HepG2 (cell line): Measurements from ENCODE around the gene TSEN54. TPM values are rescaled to one million over a fixed set of nuclear protein-coding genes. Genes with fewer than 3 reads are reported as not detected.

Experiments used
- BRF2 ChIP-seq: sonication (generic); formaldehyde crosslinking; IDR thresholded peaks from 2 replicates; pipeline ENCODE4 v1.8.1; 2022; ENCODE audit warnings: mild to moderate bottlenecking, missing genetic modification reagents
- EZH2 ChIP-seq: conservative IDR thresholded peaks from 2 replicates; pipeline ENCODE4 v1.6.1; 2012; ENCODE audit warnings: mild to moderate bottlenecking, low read depth, low read length, moderate library complexity
- GATA4 ChIP-seq: sonication (generic); IDR thresholded peaks from 2 replicates; pipeline ENCODE4 v1.6.1; 2016; ENCODE audit warnings: antibody characterized with exemption, low read depth, borderline replicate concordance
- GLMP ChIP-seq: sonication (generic); formaldehyde crosslinking; IDR thresholded peaks from 2 replicates; pipeline ENCODE4 v1.9.0; 2021; ENCODE audit warnings: missing genetic modification reagents, mild to moderate bottlenecking, borderline replicate concordance
- HNRNPL ChIP-seq: fragments of 200-400 bp; formaldehyde crosslinking; IDR thresholded peaks from 2 replicates; pipeline ENCODE4 v1.6.1; 2017; ENCODE audit warnings: mild to moderate bottlenecking, low read depth, low read length
- HNRNPLL ChIP-seq: fragments of 200-400 bp; formaldehyde crosslinking; IDR thresholded peaks from 2 replicates; pipeline ENCODE4 v1.6.1; 2017; ENCODE audit warnings: mild to moderate bottlenecking, low read depth, low read length; ENCODE audit not compliant: poor library complexity, severe bottlenecking
- MAF1 ChIP-seq: sonication (generic); formaldehyde crosslinking; IDR thresholded peaks from 2 replicates; pipeline ENCODE4 v1.5.0; 2020; ENCODE audit warnings: missing genetic modification reagents, borderline replicate concordance
- MED8 ChIP-seq: sonication (generic); formaldehyde crosslinking; IDR thresholded peaks from 2 replicates; pipeline ENCODE4 v1.8.1; 2023; ENCODE audit warnings: mild to moderate bottlenecking, missing genetic modification reagents; ENCODE audit not compliant: insufficient replicate concordance
- NFYB ChIP-seq: sonication (generic); formaldehyde crosslinking; IDR thresholded peaks from 2 replicates; pipeline ENCODE4 v1.4.0; 2020; ENCODE audit warnings: missing genetic modification reagents
- NFYC ChIP-seq: IDR thresholded peaks from 2 replicates; pipeline ENCODE4 v1.6.1; 2016; ENCODE audit warnings: missing genetic modification reagents, missing compliant biosample characterization
- PCBP1 ChIP-seq: fragments of 200-400 bp; formaldehyde crosslinking; IDR thresholded peaks from 2 replicates; pipeline ENCODE4 v1.6.1; 2017; ENCODE audit warnings: mild to moderate bottlenecking, low read depth, low read length, borderline replicate concordance
- PHF8 ChIP-seq: sonication (generic); formaldehyde crosslinking; IDR thresholded peaks from 2 replicates; pipeline ENCODE4 v1.5.0; 2020; ENCODE audit warnings: missing genetic modification reagents
- RARG ChIP-seq: sonication (generic); formaldehyde crosslinking; IDR thresholded peaks from 2 replicates; pipeline ENCODE4 v1.4.0; 2020; ENCODE audit warnings: low read depth, mild to moderate bottlenecking, missing genetic modification reagents
- RBM39 ChIP-seq: fragments of 200-400 bp; formaldehyde crosslinking; IDR thresholded peaks from one replicate; pipeline ENCODE4 v1.6.1; 2018; ENCODE audit warnings: antibody characterized with exemption, mild to moderate bottlenecking, low read depth, low read length; ENCODE audit not compliant: poor library complexity, severe bottlenecking
- SNRNP70 ChIP-seq: fragments of 200-400 bp; formaldehyde crosslinking; IDR thresholded peaks from 2 replicates; pipeline ENCODE4 v1.6.1; 2017; ENCODE audit warnings: mild to moderate bottlenecking, low read depth, low read length, moderate library complexity
- SP140L ChIP-seq: sonication (generic); formaldehyde crosslinking; IDR thresholded peaks from 2 replicates; pipeline ENCODE4 v1.4.0; 2020; ENCODE audit warnings: missing genetic modification reagents, borderline replicate concordance
- ZBTB38 ChIP-seq: sonication (generic); formaldehyde crosslinking; IDR thresholded peaks from 2 replicates; pipeline ENCODE4 v1.5.1; 2020; ENCODE audit warnings: mild to moderate bottlenecking, missing genetic modification reagents
- ZIK1 ChIP-seq: sonication (generic); formaldehyde crosslinking; IDR thresholded peaks from 2 replicates; pipeline ENCODE4 v1.5.0; 2020; ENCODE audit warnings: mild to moderate bottlenecking, low read depth, missing genetic modification reagents, borderline replicate concordance
- ZNF563 ChIP-seq: sonication (generic); formaldehyde crosslinking; IDR thresholded peaks from 2 replicates; pipeline ENCODE4 v1.8.0; 2022; ENCODE audit warnings: mild to moderate bottlenecking, moderate library complexity, missing genetic modification reagents
- ZNF747 ChIP-seq: sonication (generic); formaldehyde crosslinking; IDR thresholded peaks from 2 replicates; pipeline ENCODE4 v1.8.1; 2023; ENCODE audit warnings: missing genetic modification reagents, mild to moderate bottlenecking, borderline replicate concordance
- ZNF781 ChIP-seq: sonication (generic); formaldehyde crosslinking; IDR thresholded peaks from 2 replicates; pipeline ENCODE4 v1.5.1; 2020; ENCODE audit warnings: borderline replicate concordance, mild to moderate bottlenecking, missing genetic modification reagents; ENCODE audit errors: not compliant biosample characterization
- ZXDC ChIP-seq: sonication (generic); formaldehyde crosslinking; IDR thresholded peaks from 2 replicates; pipeline ENCODE4 v1.5.0; 2020; ENCODE audit warnings: mild to moderate bottlenecking, missing genetic modification reagents
- polyA plus RNA-seq, 8 experiments: library from polyadenylated mRNA; depleted of rRNA in 3 of 8; stranded (reverse) in 7 of 8; unstranded in 1 of 8; fragments of >200 nt; fragmentation: Illumina TruSeq in 4 of 8; extraction: Trizol in 4 of 8; gene quantifications; 2 replicates each; pipeline versions ENCODE4 v1.2.1 to v1.2.3, GENCODE V29; 2011 to 2016; ENCODE audit warnings: low read depth in 4 of 8, missing spikeins in 1 of 8, mixed read lengths in 1 of 8; ENCODE audit not compliant: insufficient read depth in 1 of 8
- total RNA-seq, 5 experiments: library from RNA; depleted of rRNA; stranded (reverse); fragments of >200 nt; fragmentation: Illumina TruSeq; extraction: Trizol; gene quantifications; 2 replicates each; pipeline ENCODE4 v1.2.3, GENCODE V29; 2016; ENCODE audit warnings: low read depth in 1 of 5

TSEN54 gene
- total and polyA plus RNA-seq, 2 of the 13 experiments (the other 11 are each of a cell fraction or from before 2014, with no cell fraction given) = 62.9 to 63.3 TPM

GRCh38 chr17:75525806-75526554, 9.7 kb downstream of the TSEN54 start (continued):
- no peak for TF ChIP-seq PCBP1
- TF ChIP-seq NFYC (CRISPR knock-in tag) = no peak
- TF ChIP-seq HNRNPL = peak; percentile 82; the same call in 1 of the 2 replicates
- no peak for TF ChIP-seq ZNF747 (CRISPR knock-in tag)
- TF ChIP-seq HNRNPLL = peak; percentile 63
- no peak; the same call in 1 of the 2 replicates for TF ChIP-seq PHF8
- TF ChIP-seq ZIK1 (CRISPR knock-in tag) = peak; percentile 89
- TF ChIP-seq MAF1 (CRISPR knock-in tag) = no peak
- TF ChIP-seq EZH2 = no peak
- no peak for TF ChIP-seq SNRNP70
- no peak for TF ChIP-seq RARG (CRISPR knock-in tag)
- peak; percentile 83 for TF ChIP-seq ZNF563 (CRISPR knock-in tag)
- TF ChIP-seq ZNF781 (CRISPR knock-in tag) = no peak
- no peak for TF ChIP-seq GLMP (CRISPR knock-in tag)
- TF ChIP-seq RBM39 = no peak
- TF ChIP-seq BRF2 (CRISPR knock-in tag) = no peak
- TF ChIP-seq SP140L (CRISPR knock-in tag) = no peak
- TF ChIP-seq MED8 = no peak
- no peak for TF ChIP-seq NFYB (CRISPR knock-in tag)
- no peak for TF ChIP-seq ZBTB38 (CRISPR knock-in tag)
- TF ChIP-seq ZXDC (CRISPR knock-in tag) = 0 out of 2 replicates have a peak, but pooled peaks have one; percentile 20
- no peak for TF ChIP-seq GATA4
